ENCODE results near the gene C17orf107.

- no peak for TF ChIP-seq CTCF (IDR thresholded peaks at IDR 0.05)
- no peak for TF ChIP-seq EZH2 (IDR thresholded peaks at IDR 0.05)
These were observed 29.5 kb downstream of the C17orf107 start for GRCh38 chr17:4928881-4929280.
